ENCODE data around the gene GRM1. TPM values are rescaled to one million over a fixed set of nuclear protein-coding genes. Genes with fewer than 3 reads are reported as not detected.
"Not testable (repeated sequence)": the region's sequence is repeated elsewhere in the genome, so short reads cannot be mapped to it uniquely, and the experiment has no call there.

Gene GRM1
- total and polyA plus RNA-seq, 5 experiments from 2014 or later = not detected

GRCh38 chr6:146212781-146213180 is 183.9 kb downstream of the GRM1 start:
- ATAC-seq = no peak

GRCh38 chr6:146219101-146219500 is 190.2 kb downstream of the GRM1 start:
- no peak overlapping the region for H3K27ac Mint-ChIP-seq
- ATAC-seq (no peak), DNase-seq (no peak)
- H3K4me3 Mint-ChIP-seq = no peak overlapping the region
- POLR2A ChIA-PET = no interaction called here
- H3K27me3 Mint-ChIP-seq = peaks cover 0 to 1% (median 0%) of the 10 kb centered on the region in 5 donors
- H3K36me3 Mint-ChIP-seq = no peaks in the 10 kb centered on the region
- H3K9me3 Mint-ChIP-seq = peaks cover 0 to 2% (median 0%) of the 10 kb centered on the region in 9 donors
- H3K4me1 Mint-ChIP-seq = no peaks in the 10 kb centered on the region

More at GRCh38 chr6:146212781-146213180, 183.9 kb downstream of the GRM1 start:
- no peaks in the 10 kb centered on the region for H3K36me3 Mint-ChIP-seq
- no peak for DNase-seq
- POLR2A ChIA-PET = no interaction called here
- H3K27ac Mint-ChIP-seq = no peak overlapping the region
- H3K4me3 Mint-ChIP-seq = no peak overlapping the region
- peaks cover 0 to 3% (median 0%) of the 10 kb centered on the region in 5 donors for H3K27me3 Mint-ChIP-seq
- H3K4me1 Mint-ChIP-seq = no peaks in the 10 kb centered on the region
- H3K9me3 Mint-ChIP-seq = peaks cover 0 to 2% (median 0%) of the 10 kb centered on the region in 9 donors

- POLR2A ChIA-PET = no interaction called here
- Mint-ChIP-seq H3K27ac (no peak overlapping the region), H3K36me3 (no peaks in the 10 kb centered on the region), H3K9me3 (peaks cover 0 to 2% (median 0%) of the 10 kb centered on the region in 9 donors), H3K4me1 (no peaks in the 10 kb centered on the region), H3K4me3 (no peak overlapping the region), H3K27me3 (peaks cover 0 to 1% (median 0%) of the 10 kb centered on the region in 5 donors)
- ATAC-seq = no peak
- no peak for DNase-seq
Measured at GRCh38 chr6:146224449-146224848, 195.6 kb downstream of the GRM1 start.

GRCh38 chr6:146224988-146225387 is 196.1 kb downstream of the GRM1 start:
- no peak for DNase-seq
- H3K4me1 Mint-ChIP-seq = no peaks in the 10 kb centered on the region
- peaks cover 0 to 1% (median 0%) of the 10 kb centered on the region in 5 donors for H3K27me3 Mint-ChIP-seq
- H3K27ac Mint-ChIP-seq = no peak overlapping the region
- POLR2A ChIA-PET = no interaction called here
- ATAC-seq = no peak
- H3K9me3 Mint-ChIP-seq = peaks cover 0 to 2% (median 0%) of the 10 kb centered on the region in 9 donors
- no peak overlapping the region for H3K4me3 Mint-ChIP-seq
- no peaks in the 10 kb centered on the region for H3K36me3 Mint-ChIP-seq

- ATAC-seq = no peak
- no peak overlapping the region for H3K4me3 Mint-ChIP-seq
- POLR2A ChIA-PET = no interaction called here
- H3K27ac Mint-ChIP-seq = no peak overlapping the region
- H3K36me3 Mint-ChIP-seq = peaks cover 0 to 4% (median 0%) of the 10 kb centered on the region in 3 donors
- DNase-seq = no peak
- H3K27me3 Mint-ChIP-seq = peaks cover 1 to 11% (median 3%) of the 10 kb centered on the region in 5 donors
- H3K4me1 Mint-ChIP-seq = no peaks in the 10 kb centered on the region
- peaks cover 0 to 12% (median 5%) of the 10 kb centered on the region in 9 donors for H3K9me3 Mint-ChIP-seq
Measured at GRCh38 chr6:146240322-146240721, 211.5 kb downstream of the GRM1 start.

- Mint-ChIP-seq H3K27me3 (peaks cover 1 to 11% (median 3%) of the 10 kb centered on the region in 5 donors), H3K4me3 (no peak overlapping the region), H3K4me1 (no peaks in the 10 kb centered on the region), H3K9me3 (peaks cover 0 to 12% (median 5%) of the 10 kb centered on the region in 9 donors), H3K27ac (no peak overlapping the region), H3K36me3 (peaks cover 0 to 4% (median 0%) of the 10 kb centered on the region in 3 donors)
- ATAC-seq (no peak), DNase-seq (no peak)
- POLR2A ChIA-PET = no interaction called here
Measured at GRCh38 chr6:146240807-146241206, 211.9 kb downstream of the GRM1 start.

GRCh38 chr6:146243646-146244045 is 214.8 kb downstream of the GRM1 start:
- POLR2A ChIA-PET, H3K4me1 Mint-ChIP-seq, H3K36me3 Mint-ChIP-seq, DNase-seq, H3K4me3 Mint-ChIP-seq, H3K27ac Mint-ChIP-seq, ATAC-seq: not testable (repeated sequence)
- Mint-ChIP-seq H3K9me3 (peaks cover 0 to 12% (median 4%) of the 10 kb centered on the region in 9 donors), H3K27me3 (peaks cover 2 to 11% (median 3%) of the 10 kb centered on the region in 5 donors)

- POLR2A ChIA-PET = no interaction called here
Measured at GRCh38 chr6:146244630-146245143, 215.8 kb downstream of the GRM1 start.

GRCh38 chr6:146246028-146246427 is 217.2 kb downstream of the GRM1 start:
- Mint-ChIP-seq H3K27me3 (peaks cover 1 to 11% (median 3%) of the 10 kb centered on the region in 5 donors), H3K4me1 (no peaks in the 10 kb centered on the region), H3K9me3 (peaks cover 0 to 15% (median 4%) of the 10 kb centered on the region in 9 donors), H3K4me3 (no peak overlapping the region), H3K36me3 (peaks cover 0 to 4% (median 0%) of the 10 kb centered on the region in 3 donors), H3K27ac (no peak overlapping the region)
- DNase-seq (no peak), ATAC-seq (no peak)
- POLR2A ChIA-PET = no interaction called here

More at GRCh38 chr6:146244630-146245143, 215.8 kb downstream of the GRM1 start:
- DNase-seq (no peak), ATAC-seq (no peak)
- peaks cover 0 to 15% (median 4%) of the 10 kb centered on the region in 9 donors for H3K9me3 Mint-ChIP-seq
- H3K27ac Mint-ChIP-seq = no peak overlapping the region
- H3K27me3 Mint-ChIP-seq = peaks cover 2 to 11% (median 3%) of the 10 kb centered on the region in 5 donors
- peaks cover 0 to 4% (median 0%) of the 10 kb centered on the region in 3 donors for H3K36me3 Mint-ChIP-seq
- no peak overlapping the region for H3K4me3 Mint-ChIP-seq
- no peaks in the 10 kb centered on the region for H3K4me1 Mint-ChIP-seq

- POLR2A ChIA-PET = no interaction called here
- no peak overlapping the region for H3K27ac Mint-ChIP-seq
- H3K9me3 Mint-ChIP-seq = peaks cover 0 to 2% (median 0%) of the 10 kb centered on the region in 9 donors
- peaks cover 0 to 3% (median 0%) of the 10 kb centered on the region in 5 donors for H3K27me3 Mint-ChIP-seq
- DNase-seq = no peak
- no peak for ATAC-seq
- no peaks in the 10 kb centered on the region for H3K4me1 Mint-ChIP-seq
- no peaks in the 10 kb centered on the region for H3K36me3 Mint-ChIP-seq
- H3K4me3 Mint-ChIP-seq = no peak overlapping the region
Measured at GRCh38 chr6:146253691-146254090, 224.8 kb downstream of the GRM1 start.

- ATAC-seq = no peak
- POLR2A ChIA-PET = no interaction called here
Measured at GRCh38 chr6:146258206-146258605, 229.3 kb downstream of the GRM1 start.

GRCh38 chr6:146260886-146261285 is 232.0 kb downstream of the GRM1 start:
- no peaks in the 10 kb centered on the region for H3K4me1 Mint-ChIP-seq
- no peak overlapping the region for H3K4me3 Mint-ChIP-seq
- peaks cover 0 to 6% (median 0%) of the 10 kb centered on the region in 5 donors for H3K27me3 Mint-ChIP-seq
- DNase-seq = no peak
- H3K9me3 Mint-ChIP-seq = peaks cover 0 to 6% (median 0%) of the 10 kb centered on the region in 9 donors
- no peak for ATAC-seq
- no peak overlapping the region for H3K27ac Mint-ChIP-seq
- no peaks in the 10 kb centered on the region for H3K36me3 Mint-ChIP-seq
- POLR2A ChIA-PET = no interaction called here

More at GRCh38 chr6:146258206-146258605, 229.3 kb downstream of the GRM1 start:
- no peaks in the 10 kb centered on the region for H3K9me3 Mint-ChIP-seq
- H3K27me3 Mint-ChIP-seq = peaks cover 0 to 6% (median 0%) of the 10 kb centered on the region in 5 donors
- no peak overlapping the region for H3K27ac Mint-ChIP-seq
- no peak overlapping the region for H3K4me3 Mint-ChIP-seq
- H3K4me1 Mint-ChIP-seq = no peaks in the 10 kb centered on the region
- DNase-seq = no peak
- no peaks in the 10 kb centered on the region for H3K36me3 Mint-ChIP-seq

GRCh38 chr6:146265056-146265455 is 236.2 kb downstream of the GRM1 start:
- no peak for ATAC-seq
- Mint-ChIP-seq H3K4me3 (no peak overlapping the region), H3K9me3 (peaks cover 0 to 9% (median 4%) of the 10 kb centered on the region in 9 donors), H3K27ac (no peak overlapping the region), H3K36me3 (no peaks in the 10 kb centered on the region), H3K4me1 (no peaks in the 10 kb centered on the region), H3K27me3 (peaks cover 0 to 7% (median 3%) of the 10 kb centered on the region in 5 donors)
- no peak for DNase-seq
- POLR2A ChIA-PET = no interaction called here

- DNase-seq = no peak
- POLR2A ChIA-PET = no interaction called here
- no peak for ATAC-seq
- no peak overlapping the region for H3K4me3 Mint-ChIP-seq
- peaks cover 0 to 9% (median 4%) of the 10 kb centered on the region in 9 donors for H3K9me3 Mint-ChIP-seq
- peaks cover 0 to 5% (median 2%) of the 10 kb centered on the region in 5 donors for H3K27me3 Mint-ChIP-seq
- H3K4me1 Mint-ChIP-seq = no peaks in the 10 kb centered on the region
- H3K27ac Mint-ChIP-seq = no peak overlapping the region
- H3K36me3 Mint-ChIP-seq = no peaks in the 10 kb centered on the region
Measured at GRCh38 chr6:146267447-146267846, 238.6 kb downstream of the GRM1 start.
